Activated CD4-positive, alpha-beta memory T cell treated with anti-CD3 and anti-CD28 coated beads for 36 hours (primary cell): ENCODE data around the gene SHB. TPM values are rescaled to one million over a fixed set of nuclear protein-coding genes. Genes with fewer than 3 reads are reported as not detected.
"Not testable (repeated sequence)": the region's sequence is repeated elsewhere in the genome, so short reads cannot be mapped to it uniquely, and the experiment has no call there.

Experiments
- CTCF ChIA-PET: fragments of 350-600 bp; sonication (Branson Sonifier 250); formaldehyde crosslinking; loops from one replicate; lab custom pipeline; 2021; ENCODE audit warnings: antibody characterized with exemption, inconsistent platforms; lab: Charles Lee
- POLR2A ChIA-PET: fragments of 350-600 bp; sonication (Branson Sonifier 250); formaldehyde crosslinking; loops from one replicate; lab custom pipeline; 2021; ENCODE audit warnings: antibody characterized with exemption; lab: Charles Lee
- DNase-seq: peaks from one replicate; pipeline ENCODE4 v3.0.0-alpha.2; 2020
- H3K27ac Mint-ChIP-seq: one replicate; pipeline ENCODE4 v1.8.0; 2021; ENCODE audit warnings: mixed read lengths
- H3K27me3 Mint-ChIP-seq: one replicate; pipeline ENCODE4 v1.8.0; 2021; ENCODE audit warnings: mixed read lengths
- H3K36me3 Mint-ChIP-seq: one replicate; pipeline ENCODE4 v1.8.0; 2021; ENCODE audit warnings: mixed read lengths
- H3K4me1 Mint-ChIP-seq: one replicate; pipeline ENCODE4 v1.8.0; 2021; ENCODE audit warnings: low read depth, mixed read lengths
- H3K4me3 Mint-ChIP-seq: one replicate; pipeline ENCODE4 v1.8.0; 2021; ENCODE audit warnings: mild to moderate bottlenecking, mixed read lengths
- H3K9me3 Mint-ChIP-seq: one replicate; pipeline ENCODE4 v1.8.0; 2021; ENCODE audit warnings: mixed read lengths
- intact Hi-C: fragments of 100-400 bp; cut with micrococcal nuclease; formaldehyde crosslinking; loops from one replicate; pipeline ENCODE4 v1.15.1; 2023
- total RNA-seq, 2 experiments: library from RNA; stranded (reverse); gene quantifications; one replicate each; pipeline ENCODE4 v1.2.3, GENCODE V29; 2021

The SHB gene
- total RNA-seq, 2 experiments from 2014 or later: 1.1 to 1.2 TPM

- H3K4me3 Mint-ChIP-seq: peak overlapping the region; percentile 84
- no peaks in the 10 kb centered on the region for H3K9me3 Mint-ChIP-seq
- DNase-seq: no peak
- peaks cover 2% of the 10 kb centered on the region for H3K36me3 Mint-ChIP-seq
- ChIA-PET CTCF (interaction anchor here (0.7 to 2.3 kb wide), 2 partner anchors 183 to 193 kb away, joined by 3 to 6 read pairs; no protein-coding TSS in a partner anchor), POLR2A (no interaction called here)
- H3K27me3 Mint-ChIP-seq: no peaks in the 10 kb centered on the region
- intact Hi-C loops: loop anchor here (2.0 to 10.0 kb wide), 2 partner anchors 70 to 164 kb away; partner anchors contain the start of gene SHB
- peaks cover 19% of the 10 kb centered on the region for H3K4me1 Mint-ChIP-seq
- H3K27ac Mint-ChIP-seq: no peak overlapping the region
Measured at GRCh38 chr9:37905131-37905505, 163.9 kb downstream of the SHB start.

GRCh38 chr9:37904445-37905130, 164.4 kb downstream of the SHB start:
- Mint-ChIP-seq H3K27me3 (no peaks in the 10 kb centered on the region), H3K36me3 (peaks cover 2% of the 10 kb centered on the region), H3K27ac (peak overlapping the region; percentile 87), H3K4me3 (peak overlapping the region; percentile 84), H3K9me3 (no peaks in the 10 kb centered on the region), H3K4me1 (peaks cover 19% of the 10 kb centered on the region)
- CTCF ChIA-PET: interaction anchor here (0.7 to 3.9 kb wide), 6 partner anchors 9 to 255 kb away, joined by 3 to 14 read pairs (median 4); no protein-coding TSS in a partner anchor
- POLR2A ChIA-PET: no interaction called here
- DNase-seq: peak; percentile 22
- intact Hi-C loops: loop anchor here (2.0 to 10.0 kb wide), 6 partner anchors 70 to 488 kb away; partner anchors contain the start of genes ALDH1B1, DCAF10, POLR1E and SHB

GRCh38 chr9:37903647-37904444, 165.2 kb downstream of the SHB start, which contains the start of gene SLC25A51:
TSS of gene SLC25A51 (minus strand) at chr9:37904127. CDS start at chr9:37888550, 15,577 bp downstream.
- POLR2A ChIA-PET: interaction anchor here (0.7 to 1.2 kb wide), 3 partner anchors 103 to 152 kb away, joined by 3 to 5 read pairs (median 3); partner anchors contain the start of gene DCAF10
- peak; percentile 97 for DNase-seq
- peaks cover 19% of the 10 kb centered on the region for H3K4me1 Mint-ChIP-seq
- H3K36me3 Mint-ChIP-seq: peaks cover 5% of the 10 kb centered on the region
- H3K27me3 Mint-ChIP-seq: no peaks in the 10 kb centered on the region
- H3K9me3 Mint-ChIP-seq: no peaks in the 10 kb centered on the region
- intact Hi-C loops: loop anchor here (1.0 to 10.0 kb wide), 9 partner anchors 69 to 488 kb away; partner anchors contain the start of genes ALDH1B1, DCAF10, EXOSC3 and POLR1E
- peak within 1 kb of the TSS; percentile 84 for H3K4me3 Mint-ChIP-seq
- CTCF ChIA-PET: interaction anchor here (0.7 to 3.9 kb wide), 9 partner anchors 10 to 256 kb away, joined by 3 to 14 read pairs (median 3); partner anchors contain the start of gene SHB
- H3K27ac Mint-ChIP-seq: peak within 1 kb of the TSS; percentile 87

GRCh38 chr9:37902796-37903646, 166.0 kb downstream of the SHB start:
- no peaks in the 10 kb centered on the region for H3K27me3 Mint-ChIP-seq
- CTCF ChIA-PET: interaction anchor here (0.6 to 3.9 kb wide), 6 partner anchors 11 to 168 kb away, joined by 3 to 14 read pairs (median 4); partner anchors contain the start of genes EXOSC3 and SHB
- DNase-seq: peak; percentile 42
- no peaks in the 10 kb centered on the region for H3K9me3 Mint-ChIP-seq
- POLR2A ChIA-PET: interaction anchor here (0.7 to 1.2 kb wide), 5 partner anchors 102 to 417 kb away, joined by 3 to 5 read pairs (median 4); partner anchors contain the start of genes DCAF10, POLR1E and TOMM5
- H3K4me3 Mint-ChIP-seq: peak overlapping the region; percentile 84
- H3K27ac Mint-ChIP-seq: peak overlapping the region; percentile 87
- peaks cover 7% of the 10 kb centered on the region for H3K36me3 Mint-ChIP-seq
- intact Hi-C loops: loop anchor here (1.0 to 10.0 kb wide), 8 partner anchors 68 to 489 kb away; partner anchors contain the start of genes ALDH1B1, DCAF10, EXOSC3 and POLR1E
- H3K4me1 Mint-ChIP-seq: peaks cover 19% of the 10 kb centered on the region

GRCh38 chr9:37902131-37902530, 166.9 kb downstream of the SHB start:
- no peak for DNase-seq
- ChIA-PET CTCF (interaction anchor here (1.7 to 3.9 kb wide), 2 partner anchors 12 to 168 kb away, joined by 4 to 14 read pairs; no protein-coding TSS in a partner anchor), POLR2A (interaction anchor here (1.0 to 1.2 kb wide), 2 partner anchors 310 to 416 kb away, joined by 4 read pairs; partner anchors contain the start of genes POLR1E and TOMM5)
- Mint-ChIP-seq H3K9me3 (no peaks in the 10 kb centered on the region), H3K27me3 (no peaks in the 10 kb centered on the region), H3K36me3 (peaks cover 11% of the 10 kb centered on the region), H3K27ac (no peak overlapping the region), H3K4me1 (peaks cover 24% of the 10 kb centered on the region), H3K4me3 (peak overlapping the region; percentile 16)
- intact Hi-C loops: loop anchor here (5.0 to 10.0 kb wide), 5 partner anchors 67 to 490 kb away; partner anchors contain the start of genes ALDH1B1, DCAF10, POLR1E and TOMM5

GRCh38 chr9:37899041-37899440, 170.0 kb downstream of the SHB start:
- CTCF ChIA-PET: no interaction called here
- POLR2A ChIA-PET: no interaction called here
- peaks cover 18% of the 10 kb centered on the region for H3K4me1 Mint-ChIP-seq

GRCh38 chr9:37897665-37898064, 171.4 kb downstream of the SHB start:
- CTCF ChIA-PET: interaction anchor here (0.5 kb wide), 1 partner anchor 96 kb away, joined by 3 read pairs; no protein-coding TSS in a partner anchor
- intact Hi-C loops: no loop called here
- peaks cover 39% of the 10 kb centered on the region for H3K36me3 Mint-ChIP-seq
- no peaks in the 10 kb centered on the region for H3K27me3 Mint-ChIP-seq
- no peak overlapping the region for H3K27ac Mint-ChIP-seq
- no peak overlapping the region for H3K4me3 Mint-ChIP-seq
- POLR2A ChIA-PET: no interaction called here
- peaks cover 16% of the 10 kb centered on the region for H3K4me1 Mint-ChIP-seq
- H3K9me3 Mint-ChIP-seq: no peaks in the 10 kb centered on the region
- no peak for DNase-seq

More at GRCh38 chr9:37899041-37899440, 170.0 kb downstream of the SHB start:
- no peak overlapping the region for H3K4me3 Mint-ChIP-seq
- no peak for DNase-seq
- no peaks in the 10 kb centered on the region for H3K27me3 Mint-ChIP-seq
- no peaks in the 10 kb centered on the region for H3K9me3 Mint-ChIP-seq
- intact Hi-C loops: no loop called here
- H3K36me3 Mint-ChIP-seq: peaks cover 29% of the 10 kb centered on the region
- H3K27ac Mint-ChIP-seq: no peak overlapping the region

- H3K27me3 Mint-ChIP-seq: no peaks in the 10 kb centered on the region
- no peaks in the 10 kb centered on the region for H3K4me1 Mint-ChIP-seq
- no peaks in the 10 kb centered on the region for H3K9me3 Mint-ChIP-seq
- intact Hi-C loops: no loop called here
- POLR2A ChIA-PET: no interaction called here
- no peak overlapping the region for H3K27ac Mint-ChIP-seq
- H3K36me3 Mint-ChIP-seq: peaks cover 56% of the 10 kb centered on the region
- CTCF ChIA-PET: no interaction called here
- DNase-seq: no peak
- no peak overlapping the region for H3K4me3 Mint-ChIP-seq
Measured at GRCh38 chr9:37892063-37892462, 177.0 kb downstream of the SHB start.

GRCh38 chr9:37891042-37891441, 178.0 kb downstream of the SHB start:
- CTCF ChIA-PET, intact Hi-C loops, H3K4me1 Mint-ChIP-seq, H3K4me3 Mint-ChIP-seq, POLR2A ChIA-PET, H3K9me3 Mint-ChIP-seq, H3K27me3 Mint-ChIP-seq, H3K27ac Mint-ChIP-seq, DNase-seq: not testable (repeated sequence)
- H3K36me3 Mint-ChIP-seq: peaks cover 51% of the 10 kb centered on the region

GRCh38 chr9:37889536-37889935, 179.5 kb downstream of the SHB start:
- POLR2A ChIA-PET: no interaction called here
- Mint-ChIP-seq H3K36me3 (peaks cover 49% of the 10 kb centered on the region), H3K27me3 (no peaks in the 10 kb centered on the region), H3K27ac (no peak overlapping the region), H3K4me1 (peaks cover 5% of the 10 kb centered on the region), H3K9me3 (no peaks in the 10 kb centered on the region), H3K4me3 (no peak overlapping the region)
- no peak for DNase-seq
- CTCF ChIA-PET: no interaction called here
- intact Hi-C loops: no loop called here
